HCT116 (cell line): ENCODE data around the gene ZNF155.

ENCODE experiments used
- CEBPB ChIP-seq: IDR thresholded peaks from 2 replicates; pipeline ENCODE4 v1.6.1; 2012; ENCODE audit warnings: low read depth
- EZH2 ChIP-seq: fragments of 200-600 bp; sonication (generic); IDR thresholded peaks from 2 replicates; pipeline ENCODE4 v1.6.1; 2017; ENCODE audit warnings: antibody characterized with exemption, mixed run types
- POLR2A ChIP-seq: IDR thresholded peaks from 2 replicates; pipeline ENCODE4 v1.7.0; 2011; ENCODE audit warnings: borderline replicate concordance; ENCODE audit not compliant: insufficient read depth, insufficient read length; ENCODE audit errors: extremely low read depth
- POLR2AphosphoS5 ChIP-seq: IDR thresholded peaks from 2 replicates; pipeline ENCODE4 v1.6.1; 2011; ENCODE audit warnings: mild to moderate bottlenecking, low read depth, low read length, moderate library complexity
- TF ChIP-seq, protein P1 (sequence below): IDR thresholded peaks from 2 replicates; pipeline ENCODE4 v1.6.1; 2012
- TF ChIP-seq, protein P2 (sequence below), 3 experiments: fragments of 200-600 bp in 1 of 3; sonication (generic) in 1 of 3; IDR thresholded peaks in 2 of 3; conservative IDR thresholded peaks in 1 of 3; 2 replicates each; pipeline ENCODE4 v1.5.1; 2012 to 2017; ENCODE audit warnings: low read depth in 2 of 3, low read length in 2 of 3, antibody characterized with exemption in 1 of 3, borderline replicate concordance in 1 of 3, control low read depth in 1 of 3, mild to moderate bottlenecking in 1 of 3, mixed read lengths in 1 of 3, mixed run types in 1 of 3, moderate library complexity in 1 of 3; ENCODE audit not compliant: insufficient read depth in 1 of 3

DNA sequence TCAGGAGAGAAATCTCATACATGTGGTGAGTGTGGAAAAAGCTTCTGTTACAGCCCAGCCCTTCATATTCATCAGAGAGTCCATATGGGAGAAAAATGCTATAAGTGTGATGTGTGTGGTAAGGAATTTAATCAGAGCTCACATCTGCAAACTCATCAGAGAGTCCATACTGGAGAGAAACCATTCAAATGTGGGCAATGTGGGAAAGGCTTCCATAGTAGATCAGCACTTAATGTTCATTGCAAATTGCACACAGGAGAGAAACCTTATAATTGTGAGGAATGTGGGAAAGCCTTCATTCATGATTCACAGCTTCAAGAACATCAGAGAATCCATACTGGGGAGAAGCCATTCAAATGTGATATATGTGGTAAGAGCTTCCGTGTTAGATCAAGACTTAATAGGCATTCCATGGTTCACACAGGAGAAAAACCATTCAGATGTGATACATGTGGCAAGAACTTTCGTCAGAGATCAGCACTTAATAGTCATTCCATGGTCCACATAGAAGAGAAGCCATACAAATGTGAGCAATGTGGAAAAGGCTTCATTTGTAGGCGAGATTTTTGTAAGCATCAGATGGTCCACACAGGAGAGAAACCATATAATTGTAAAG, 17.8 kb upstream of the ZNF155 start:
- TF ChIP-seq, protein P1, sequence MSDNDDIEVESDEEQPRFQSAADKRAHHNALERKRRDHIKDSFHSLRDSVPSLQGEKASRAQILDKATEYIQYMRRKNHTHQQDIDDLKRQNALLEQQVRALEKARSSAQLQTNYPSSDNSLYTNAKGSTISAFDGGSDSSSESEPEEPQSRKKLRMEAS: no peak
- TF ChIP-seq, protein P2, sequence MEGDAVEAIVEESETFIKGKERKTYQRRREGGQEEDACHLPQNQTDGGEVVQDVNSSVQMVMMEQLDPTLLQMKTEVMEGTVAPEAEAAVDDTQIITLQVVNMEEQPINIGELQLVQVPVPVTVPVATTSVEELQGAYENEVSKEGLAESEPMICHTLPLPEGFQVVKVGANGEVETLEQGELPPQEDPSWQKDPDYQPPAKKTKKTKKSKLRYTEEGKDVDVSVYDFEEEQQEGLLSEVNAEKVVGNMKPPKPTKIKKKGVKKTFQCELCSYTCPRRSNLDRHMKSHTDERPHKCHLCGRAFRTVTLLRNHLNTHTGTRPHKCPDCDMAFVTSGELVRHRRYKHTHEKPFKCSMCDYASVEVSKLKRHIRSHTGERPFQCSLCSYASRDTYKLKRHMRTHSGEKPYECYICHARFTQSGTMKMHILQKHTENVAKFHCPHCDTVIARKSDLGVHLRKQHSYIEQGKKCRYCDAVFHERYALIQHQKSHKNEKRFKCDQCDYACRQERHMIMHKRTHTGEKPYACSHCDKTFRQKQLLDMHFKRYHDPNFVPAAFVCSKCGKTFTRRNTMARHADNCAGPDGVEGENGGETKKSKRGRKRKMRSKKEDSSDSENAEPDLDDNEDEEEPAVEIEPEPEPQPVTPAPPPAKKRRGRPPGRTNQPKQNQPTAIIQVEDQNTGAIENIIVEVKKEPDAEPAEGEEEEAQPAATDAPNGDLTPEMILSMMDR (IDR thresholded peaks at IDR 0.05 in 2 of 3, conservative IDR thresholded peaks at IDR 0.05 in 1 of 3; ENCODE audit: borderline replicate concordance in 1 of 3, insufficient read depth in 1 of 3, low read depth in 2 of 3, low read length in 2 of 3): no peak
- no peak for TF ChIP-seq POLR2AphosphoS5
- no peak for TF ChIP-seq POLR2A
- no peak for TF ChIP-seq CEBPB
- TF ChIP-seq EZH2: no peak
